ENCODE data around the gene WARS2. TPM values are rescaled to one million over a fixed set of nuclear protein-coding genes. Genes with fewer than 3 reads are reported as not detected.

The WARS2 gene
- total RNA-seq, 1 experiment from 2014 or later, result 37.9 TPM

- Histone ChIP-seq H3K9me3 (no peaks in the 10 kb centered on the region; the same call in 1 of the 2 replicates), H3K27me3 (no peaks in the 10 kb centered on the region), H3K36me3 (peaks cover 14% of the 10 kb centered on the region), H3K4me3 (no peak overlapping the region)
- DNase-seq, result peak; percentile 28
These were observed 64.8 kb downstream of the WARS2 start for GRCh38 chr1:119075614-119076013.

DNA sequence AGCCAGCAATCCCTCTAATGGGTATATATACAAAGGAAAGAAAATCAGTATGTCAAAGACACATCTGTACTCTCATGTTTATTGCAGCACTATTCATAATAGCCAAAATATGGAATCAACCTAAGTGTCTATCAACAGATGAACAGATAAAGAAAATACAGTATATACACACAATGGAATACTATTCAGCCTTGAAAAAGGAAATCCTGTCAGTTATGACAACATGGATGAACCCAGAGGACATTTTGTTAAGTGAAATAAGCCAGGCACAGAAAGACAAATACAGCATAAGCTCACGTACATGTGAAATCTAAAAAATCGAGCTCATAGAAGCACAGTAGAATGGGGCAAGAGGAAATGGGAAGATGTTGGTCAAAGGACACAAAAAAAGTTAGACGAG is 69.1 kb downstream of the WARS2 start:
- Histone ChIP-seq H3K4me3 (no peak overlapping the region), H3K27me3 (no peaks in the 10 kb centered on the region), H3K36me3 (peaks cover 14% of the 10 kb centered on the region), H3K9me3 (no peaks in the 10 kb centered on the region)
- DNase-seq, result no peak

GRCh38 chr1:119069682-119070081 is 70.8 kb downstream of the WARS2 start:
- DNase-seq, result no peak
- Histone ChIP-seq H3K4me3 (no peak overlapping the region), H3K27me3 (no peaks in the 10 kb centered on the region), H3K36me3 (peaks cover 14% of the 10 kb centered on the region), H3K9me3 (no peaks in the 10 kb centered on the region)

- peaks cover 10% of the 10 kb centered on the region for H3K36me3 ChIP-seq
- peak; percentile 37 for DNase-seq
- no peaks in the 10 kb centered on the region for H3K27me3 ChIP-seq
- H3K4me3 ChIP-seq, result no peak overlapping the region
- H3K9me3 ChIP-seq, result no peaks in the 10 kb centered on the region
These were observed 72.0 kb downstream of the WARS2 start for GRCh38 chr1:119068427-119068826.

GRCh38 chr1:119061700-119062099 is 78.8 kb downstream of the WARS2 start:
- Histone ChIP-seq H3K9me3 (no peaks in the 10 kb centered on the region), H3K27me3 (no peaks in the 10 kb centered on the region), H3K36me3 (peaks cover 8% of the 10 kb centered on the region), H3K4me3 (no peak overlapping the region)
- DNase-seq, result no peak

GRCh38 chr1:119055568-119055967 is 84.9 kb downstream of the WARS2 start:
- H3K9me3 ChIP-seq, result no peaks in the 10 kb centered on the region
- no peaks in the 10 kb centered on the region for H3K27me3 ChIP-seq
- DNase-seq, result no peak

GRCh38 chr1:119053917-119054316 is 86.5 kb downstream of the WARS2 start:
- no peaks in the 10 kb centered on the region for H3K27me3 ChIP-seq
- H3K9me3 ChIP-seq, result no peaks in the 10 kb centered on the region
- no peak for DNase-seq
- H3K36me3 ChIP-seq, result no peaks in the 10 kb centered on the region; the same call in 1 of the 2 replicates
- no peak overlapping the region for H3K4me3 ChIP-seq

More at GRCh38 chr1:119055568-119055967, 84.9 kb downstream of the WARS2 start:
- peaks cover 4% of the 10 kb centered on the region for H3K36me3 ChIP-seq
- H3K4me3 ChIP-seq, result no peak overlapping the region

- H3K9me3 ChIP-seq, result no peaks in the 10 kb centered on the region
- DNase-seq, result no peak
- H3K36me3 ChIP-seq, result no peaks in the 10 kb centered on the region; the same call in 1 of the 2 replicates
- no peaks in the 10 kb centered on the region for H3K27me3 ChIP-seq
- no peak overlapping the region for H3K4me3 ChIP-seq
These were observed 88.2 kb downstream of the WARS2 start for GRCh38 chr1:119052267-119052666.

GRCh38 chr1:119048624-119049404 is 91.6 kb downstream of the WARS2 start:
- no peak for DNase-seq
- no peaks in the 10 kb centered on the region for H3K27me3 ChIP-seq
- H3K9me3 ChIP-seq, result peaks cover 4% of the 10 kb centered on the region; the same call in 1 of the 2 replicates
- H3K36me3 ChIP-seq, result peaks cover 15% of the 10 kb centered on the region
- H3K4me3 ChIP-seq, result no peak overlapping the region

- peaks cover 15% of the 10 kb centered on the region for H3K36me3 ChIP-seq
- H3K4me3 ChIP-seq, result no peak overlapping the region
- H3K9me3 ChIP-seq, result peaks cover 4% of the 10 kb centered on the region; the same call in 1 of the 2 replicates
- DNase-seq, result no peak
- H3K27me3 ChIP-seq, result no peaks in the 10 kb centered on the region
These were observed 93.5 kb downstream of the WARS2 start for GRCh38 chr1:119046785-119047438.

DNA sequence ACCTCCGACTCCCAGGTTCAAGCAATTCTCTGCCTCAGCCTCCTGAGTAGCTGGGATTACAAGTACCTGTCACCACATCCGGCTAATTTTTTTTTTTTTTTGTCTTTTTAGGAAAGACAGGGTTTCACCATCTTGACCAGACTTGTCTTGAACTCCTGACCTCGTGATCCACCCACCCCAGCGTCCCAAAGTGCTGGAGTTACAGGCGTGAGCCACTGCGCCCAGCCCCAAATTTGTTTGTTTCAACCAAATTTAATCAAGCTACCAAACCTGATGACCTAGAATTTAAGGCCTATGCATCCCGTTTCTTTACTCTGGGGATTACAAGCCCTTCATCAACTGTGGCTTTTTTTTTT is 94.0 kb downstream of the WARS2 start:
- no peaks in the 10 kb centered on the region for H3K27me3 ChIP-seq
- no peak for DNase-seq
- no peak overlapping the region for H3K4me3 ChIP-seq
- peaks cover 4% of the 10 kb centered on the region; the same call in 1 of the 2 replicates for H3K9me3 ChIP-seq
- peaks cover 15% of the 10 kb centered on the region for H3K36me3 ChIP-seq

GRCh38 chr1:119045096-119045746 is 95.2 kb downstream of the WARS2 start:
- no peaks in the 10 kb centered on the region for H3K27me3 ChIP-seq
- H3K36me3 ChIP-seq, result peaks cover 15% of the 10 kb centered on the region
- peaks cover 4% of the 10 kb centered on the region; the same call in 1 of the 2 replicates for H3K9me3 ChIP-seq
- DNase-seq, result no peak
- no peak overlapping the region for H3K4me3 ChIP-seq

- peaks cover 4% of the 10 kb centered on the region; the same call in 1 of the 2 replicates for H3K9me3 ChIP-seq
- no peaks in the 10 kb centered on the region for H3K27me3 ChIP-seq
- H3K4me3 ChIP-seq, result no peak overlapping the region
- peak; percentile 45 for DNase-seq
- peaks cover 15% of the 10 kb centered on the region for H3K36me3 ChIP-seq
These were observed 99.5 kb downstream of the WARS2 start for GRCh38 chr1:119040906-119041305.

DNA sequence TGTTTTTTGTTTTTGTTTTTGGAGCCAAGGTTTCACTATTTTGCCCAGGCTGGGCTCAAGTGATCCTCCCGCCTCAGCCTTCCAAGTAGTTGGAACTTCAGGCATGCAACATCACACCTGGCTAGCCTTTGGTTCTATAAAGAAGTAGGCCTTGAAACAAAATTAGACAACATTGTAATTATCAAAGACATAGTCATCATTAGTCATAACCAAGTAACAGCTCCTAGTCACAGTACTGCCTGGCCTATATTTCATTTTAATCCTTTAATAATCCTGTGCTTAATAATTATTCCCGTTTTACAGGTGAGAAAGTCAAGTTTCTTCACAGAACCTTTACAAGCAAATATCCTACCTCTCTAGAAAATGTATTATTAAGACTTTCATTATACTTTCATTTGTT is 100.0 kb downstream of the WARS2 start:
- DNase-seq, result no peak
- H3K9me3 ChIP-seq, result peaks cover 4% of the 10 kb centered on the region; the same call in 1 of the 2 replicates
- peaks cover 18% of the 10 kb centered on the region for H3K36me3 ChIP-seq
- no peaks in the 10 kb centered on the region for H3K27me3 ChIP-seq
- H3K4me3 ChIP-seq, result no peak overlapping the region

GRCh38 chr1:119038363-119038762 is 102.1 kb downstream of the WARS2 start:
- no peaks in the 10 kb centered on the region for H3K9me3 ChIP-seq
- H3K36me3 ChIP-seq, result peaks cover 3% of the 10 kb centered on the region
- DNase-seq, result no peak
- no peak overlapping the region for H3K4me3 ChIP-seq
- H3K27me3 ChIP-seq, result no peaks in the 10 kb centered on the region

GRCh38 chr1:119034359-119034758 is 106.1 kb downstream of the WARS2 start:
- no peaks in the 10 kb centered on the region for H3K27me3 ChIP-seq
- H3K36me3 ChIP-seq, result peaks cover 17% of the 10 kb centered on the region
- H3K4me3 ChIP-seq, result no peak overlapping the region
- DNase-seq, result no peak
- no peaks in the 10 kb centered on the region for H3K9me3 ChIP-seq

DNA sequence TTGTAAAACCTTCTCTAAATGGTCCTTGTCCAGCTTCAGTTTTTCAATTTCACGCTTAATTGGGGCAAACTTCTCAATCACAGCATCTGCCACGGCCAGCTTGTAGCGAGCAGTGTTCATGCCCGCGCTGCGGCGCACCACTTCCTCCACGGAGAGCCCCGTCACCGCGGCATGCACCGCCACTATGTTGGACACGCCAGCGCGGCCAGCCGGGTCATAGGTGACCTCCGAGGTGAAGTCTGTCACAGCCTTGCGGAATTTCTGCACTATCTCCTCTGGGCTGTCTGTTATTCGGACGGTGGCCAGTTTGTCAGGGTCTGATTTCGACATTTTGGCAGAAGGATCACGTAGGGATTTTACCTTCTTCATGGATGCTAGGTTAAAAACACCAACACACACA is 107.5 kb downstream of the WARS2 start:
- Histone ChIP-seq H3K9me3 (no peaks in the 10 kb centered on the region), H3K27me3 (no peaks in the 10 kb centered on the region), H3K4me3 (no peak overlapping the region), H3K36me3 (peaks cover 17% of the 10 kb centered on the region)
- DNase-seq, result no peak

Data from MG63 (cell line).